Osteoblast (primary cell): Measurements from ENCODE around the gene EBF4. TPM values are rescaled to one million over a fixed set of nuclear protein-coding genes. Genes with fewer than 3 reads are reported as not detected.
A peak's percentile ranks its signal among the peaks of the same experiment; 100 is the strongest.

Experiments used
- DNase-seq: peaks from one replicate; pipeline ENCODE4 v3.0.0; 2011; ENCODE audit warnings: low spot score, mixed read lengths; ENCODE audit not compliant: insufficient read length; ENCODE audit errors: missing footprints
- H2AFZ ChIP-seq: 2 replicates; pipeline ENCODE4 v1.6.0; 2011; ENCODE audit warnings: mild to moderate bottlenecking, low read length
- H3K27ac ChIP-seq: 2 replicates; pipeline ENCODE4 v1.5.1; 2011; ENCODE audit warnings: mild to moderate bottlenecking, low read depth, low read length, moderate library complexity
- H3K27me3 ChIP-seq: 2 replicates; pipeline ENCODE4 v1.6.0; 2012; ENCODE audit warnings: mild to moderate bottlenecking, control low read depth, inconsistent platforms, low read length, moderate library complexity; ENCODE audit not compliant: insufficient read depth
- H3K36me3 ChIP-seq: 2 replicates; pipeline ENCODE4 v1.5.1; 2011; ENCODE audit warnings: mild to moderate bottlenecking, low read length, control low read depth, moderate library complexity; ENCODE audit not compliant: insufficient read depth
- H3K4me1 ChIP-seq: 2 replicates; pipeline ENCODE4 v1.5.1; 2011; ENCODE audit warnings: mild to moderate bottlenecking, low read length, control low read depth, moderate library complexity; ENCODE audit not compliant: insufficient read depth
- H3K4me2 ChIP-seq: 2 replicates; pipeline ENCODE4 v1.6.0; 2011; ENCODE audit warnings: mild to moderate bottlenecking, low read length; ENCODE audit not compliant: insufficient read depth
- H3K4me3 ChIP-seq: fragments of 200-600 bp; sonication (generic); 3 replicates; pipeline ENCODE4 v1.5.1; 2012; ENCODE audit warnings: mild to moderate bottlenecking, low read length, inconsistent platforms; ENCODE audit not compliant: insufficient read depth
- H3K79me2 ChIP-seq: 2 replicates; pipeline ENCODE4 v1.6.0; 2012; ENCODE audit warnings: mild to moderate bottlenecking, low read length, control low read depth, inconsistent platforms; ENCODE audit not compliant: insufficient read depth
- H3K9me3 ChIP-seq: 2 replicates; pipeline ENCODE4 v1.5.1; 2011; ENCODE audit warnings: low read depth, low read length, control low read depth
- H4K20me1 ChIP-seq: 2 replicates; pipeline ENCODE4 v1.6.0; 2012; ENCODE audit warnings: mild to moderate bottlenecking, low read length, control low read depth; ENCODE audit not compliant: insufficient read depth
- CTCF ChIP-seq: IDR thresholded peaks from 2 replicates; pipeline ENCODE4 v1.5.1; 2011; ENCODE audit warnings: mild to moderate bottlenecking, low read depth, low read length, moderate library complexity; ENCODE audit errors: extremely low read depth
- total RNA-seq: library from RNA; depleted of rRNA; stranded (reverse); fragments of >200 nt; gene quantifications from 2 replicates; pipeline ENCODE4 v1.2.3, GENCODE V29; 2012

The EBF4 gene
- total RNA-seq, 1 donor = under 0.01 TPM

GRCh38 chr20:2709205-2709981 is 16.8 kb downstream of the EBF4 start:
- peak; percentile 61 for DNase-seq
- H3K79me2 ChIP-seq = no peaks in the 10 kb centered on the region
- TF ChIP-seq CTCF = no peak
- H3K27me3 ChIP-seq = peaks cover 19% of the 10 kb centered on the region
- no peak overlapping the region for H2AFZ ChIP-seq
- H3K27ac ChIP-seq = no peak overlapping the region
- H3K36me3 ChIP-seq = no peaks in the 10 kb centered on the region
- H3K4me2 ChIP-seq = no peak overlapping the region
- no peak overlapping the region for H3K4me3 ChIP-seq
- no peaks in the 10 kb centered on the region for H4K20me1 ChIP-seq
- H3K4me1 ChIP-seq = no peaks in the 10 kb centered on the region
- H3K9me3 ChIP-seq = no peaks in the 10 kb centered on the region

GRCh38 chr20:2713285-2713684 is 20.7 kb downstream of the EBF4 start:
- Histone ChIP-seq H3K4me3 (no peak overlapping the region), H3K36me3 (no peaks in the 10 kb centered on the region), H3K4me2 (no peak overlapping the region), H4K20me1 (no peaks in the 10 kb centered on the region), H3K27ac (no peak overlapping the region), H3K4me1 (no peaks in the 10 kb centered on the region), H3K9me3 (no peaks in the 10 kb centered on the region), H3K27me3 (peaks cover 15% of the 10 kb centered on the region), H2AFZ (no peak overlapping the region), H3K79me2 (no peaks in the 10 kb centered on the region)
- peak; percentile 79 for DNase-seq
- TF ChIP-seq CTCF = peak; percentile 43

- H3K4me2 ChIP-seq = no peak overlapping the region
- no peak overlapping the region for H3K4me3 ChIP-seq
- DNase-seq = no peak
- no peak overlapping the region for H2AFZ ChIP-seq
- H3K9me3 ChIP-seq = no peaks in the 10 kb centered on the region
- H3K27ac ChIP-seq = no peak overlapping the region
- H3K4me1 ChIP-seq = no peaks in the 10 kb centered on the region
- peaks cover 33% of the 10 kb centered on the region for H3K27me3 ChIP-seq
- H4K20me1 ChIP-seq = no peaks in the 10 kb centered on the region
- TF ChIP-seq CTCF = no peak
- H3K79me2 ChIP-seq = no peaks in the 10 kb centered on the region
- no peaks in the 10 kb centered on the region for H3K36me3 ChIP-seq
Observed at GRCh38 chr20:2729251-2729713, 36.7 kb downstream of the EBF4 start.

GRCh38 chr20:2729791-2730190 is 37.2 kb downstream of the EBF4 start:
- DNase-seq = no peak
- TF ChIP-seq CTCF = no peak
- no peaks in the 10 kb centered on the region for H4K20me1 ChIP-seq
- H2AFZ ChIP-seq = no peak overlapping the region
- no peak overlapping the region for H3K4me2 ChIP-seq
- no peaks in the 10 kb centered on the region for H3K36me3 ChIP-seq
- no peaks in the 10 kb centered on the region for H3K79me2 ChIP-seq
- H3K9me3 ChIP-seq = no peaks in the 10 kb centered on the region
- no peak overlapping the region for H3K27ac ChIP-seq
- peaks cover 29% of the 10 kb centered on the region for H3K27me3 ChIP-seq
- no peaks in the 10 kb centered on the region for H3K4me1 ChIP-seq
- H3K4me3 ChIP-seq = no peak overlapping the region
